ENCODE measurements around the gene LRP11.
"Not testable (repeated sequence)": the region's sequence is repeated elsewhere in the genome, so short reads cannot be mapped to it uniquely, and the experiment has no call there.

Gene LRP11

GRCh38 chr6:149869275-149869892 is 5.2 kb upstream of the LRP11 start:
- DNase-seq (ENCODE audit: low read depth in 3 of 3), result no peak

GRCh38 chr6:149867876-149868640 is 3.9 kb upstream of the LRP11 start:
- no peak for DNase-seq (ENCODE audit: low read depth in 3 of 3)

- no peak for DNase-seq (ENCODE audit: low read depth in 3 of 3)
Observed at GRCh38 chr6:149864578-149865535, 698 bp upstream of the LRP11 start.

- DNase-seq (ENCODE audit: low read depth in 3 of 3), result peak in 1 of 3 experiments; percentile 42
Observed at GRCh38 chr6:149862922-149863697, 1.0 kb downstream of the LRP11 start.

GRCh38 chr6:149862424-149862738 is 1.8 kb downstream of the LRP11 start:
- not testable (repeated sequence) for DNase-seq (ENCODE audit: low read depth in 3 of 3)

- no peak for DNase-seq (ENCODE audit: low read depth in 3 of 3)
Observed at GRCh38 chr6:149861603-149862423, 2.3 kb downstream of the LRP11 start.

GRCh38 chr6:149860834-149861602 is 3.1 kb downstream of the LRP11 start:
- DNase-seq (ENCODE audit: low read depth in 3 of 3), result no peak

- no peak for DNase-seq (ENCODE audit: low read depth in 3 of 3)
Observed at GRCh38 chr6:149860513-149860833, 3.7 kb downstream of the LRP11 start.

GRCh38 chr6:149859938-149860337 is 4.2 kb downstream of the LRP11 start:
- DNase-seq (ENCODE audit: low read depth in 3 of 3), result no peak

GRCh38 chr6:149859368-149859767 is 4.8 kb downstream of the LRP11 start:
- no peak for DNase-seq (ENCODE audit: low read depth in 3 of 3)

GRCh38 chr6:149857541-149857940 is 6.6 kb downstream of the LRP11 start:
- DNase-seq (ENCODE audit: low read depth in 3 of 3), result no peak

- DNase-seq (ENCODE audit: low read depth in 3 of 3), result no peak
Observed at GRCh38 chr6:149856256-149856994, 7.7 kb downstream of the LRP11 start.

GRCh38 chr6:149855741-149856140 is 8.4 kb downstream of the LRP11 start:
- DNase-seq (ENCODE audit: low read depth in 3 of 3), result no peak

GRCh38 chr6:149855040-149855654 is 9.0 kb downstream of the LRP11 start:
- no peak for DNase-seq (ENCODE audit: low read depth in 3 of 3)

GRCh38 chr6:149854532-149854931 is 9.6 kb downstream of the LRP11 start:
- no peak for DNase-seq (ENCODE audit: low read depth in 3 of 3)

- DNase-seq (ENCODE audit: low read depth in 3 of 3), result not testable (repeated sequence)
Observed at GRCh38 chr6:149854017-149854416, 10.1 kb downstream of the LRP11 start.

- no peak for DNase-seq (ENCODE audit: low read depth in 3 of 3)
Observed at GRCh38 chr6:149852881-149853280, 11.3 kb downstream of the LRP11 start.

- DNase-seq (ENCODE audit: low read depth in 3 of 3), result no peak
Observed at GRCh38 chr6:149852180-149852579, 12.0 kb downstream of the LRP11 start.

Data from stimulated activated CD4-positive, alpha-beta T cell treated with anti-CD3 and anti-CD28 coated beads, TNF-alpha, amount 100 ng/mL, for 24 hours (primary cell).